ENCODE results near the gene VANGL1. TPM values are rescaled to one million over a fixed set of nuclear protein-coding genes. Genes with fewer than 3 reads are reported as not detected.

Gene VANGL1
- total RNA-seq, 2 experiments from 2014 or later: 1.1 to 1.8 TPM

DNA sequence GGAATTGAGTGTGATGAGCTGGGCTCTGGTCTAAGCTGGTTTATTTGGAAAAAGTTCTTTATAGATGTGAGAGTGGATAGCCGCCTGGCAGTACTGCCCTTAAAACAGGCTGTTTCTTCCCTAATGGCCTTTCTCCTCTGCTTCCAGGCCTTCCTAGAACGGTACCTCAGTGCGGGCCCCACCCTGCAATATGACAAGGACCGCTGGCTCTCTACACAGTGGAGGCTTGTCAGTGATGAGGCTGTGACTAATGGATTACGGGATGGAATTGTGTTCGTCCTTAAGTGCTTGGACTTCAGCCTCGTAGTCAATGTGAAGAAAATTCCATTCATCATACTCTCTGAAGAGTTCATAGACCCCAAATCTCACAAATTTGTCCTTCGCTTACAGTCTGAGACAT lies 49.2 kb downstream of the VANGL1 start:
- CTCF ChIA-PET: no interaction called here

DNA sequence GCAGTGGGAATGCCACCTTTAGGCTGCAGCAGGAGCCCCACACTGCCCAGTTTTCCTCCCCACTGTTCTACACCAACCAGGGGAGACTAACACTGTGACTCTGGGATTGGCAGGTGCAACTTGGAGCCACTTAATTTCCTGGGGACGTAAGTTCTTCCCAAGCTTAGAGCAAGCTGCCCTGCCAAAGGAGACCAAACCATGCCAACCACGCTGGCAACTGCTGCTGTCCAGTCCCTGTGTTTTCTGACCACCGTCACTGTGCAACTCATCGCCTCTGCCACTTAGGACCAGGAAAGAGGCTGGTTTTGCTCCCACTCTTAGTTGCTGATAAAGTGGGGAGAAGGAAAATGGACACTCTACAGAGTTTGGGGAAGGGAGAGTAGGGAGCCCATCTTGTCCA lies 50.5 kb downstream of the VANGL1 start:
- no peak overlapping the region for H3K27ac Mint-ChIP-seq
- no peaks in the 10 kb centered on the region for H3K4me1 ChIP-seq (ENCODE audit: insufficient read depth, low read length)
- H3K27ac ChIP-seq (ENCODE audit: low read depth in 1 of 2, low read length in 2 of 2): no peak overlapping the region
- ATAC-seq (ENCODE audit: poor library complexity) (no peak), DNase-seq (no peak)
- ChIA-PET POLR2A (no interaction called here), CTCF (no interaction called here)
- intact Hi-C loops (cut with DNase I, micrococcal nuclease): no loop called here
- H3K9me3 ChIP-seq (ENCODE audit: control insufficient read depth in 1 of 2, insufficient read depth in 1 of 2, low read length in 2 of 2): no peaks in the 10 kb centered on the region
- H3K4me3 ChIP-seq (ENCODE audit: low read length): no peak overlapping the region
- no peak overlapping the region for H3K4me3 Mint-ChIP-seq
- H3K27me3 Mint-ChIP-seq: no peaks in the 10 kb centered on the region
- TF ChIP-seq, protein P1, sequence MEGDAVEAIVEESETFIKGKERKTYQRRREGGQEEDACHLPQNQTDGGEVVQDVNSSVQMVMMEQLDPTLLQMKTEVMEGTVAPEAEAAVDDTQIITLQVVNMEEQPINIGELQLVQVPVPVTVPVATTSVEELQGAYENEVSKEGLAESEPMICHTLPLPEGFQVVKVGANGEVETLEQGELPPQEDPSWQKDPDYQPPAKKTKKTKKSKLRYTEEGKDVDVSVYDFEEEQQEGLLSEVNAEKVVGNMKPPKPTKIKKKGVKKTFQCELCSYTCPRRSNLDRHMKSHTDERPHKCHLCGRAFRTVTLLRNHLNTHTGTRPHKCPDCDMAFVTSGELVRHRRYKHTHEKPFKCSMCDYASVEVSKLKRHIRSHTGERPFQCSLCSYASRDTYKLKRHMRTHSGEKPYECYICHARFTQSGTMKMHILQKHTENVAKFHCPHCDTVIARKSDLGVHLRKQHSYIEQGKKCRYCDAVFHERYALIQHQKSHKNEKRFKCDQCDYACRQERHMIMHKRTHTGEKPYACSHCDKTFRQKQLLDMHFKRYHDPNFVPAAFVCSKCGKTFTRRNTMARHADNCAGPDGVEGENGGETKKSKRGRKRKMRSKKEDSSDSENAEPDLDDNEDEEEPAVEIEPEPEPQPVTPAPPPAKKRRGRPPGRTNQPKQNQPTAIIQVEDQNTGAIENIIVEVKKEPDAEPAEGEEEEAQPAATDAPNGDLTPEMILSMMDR (IDR thresholded peaks at IDR 0.05): no peak
- no peaks in the 10 kb centered on the region for H3K4me1 Mint-ChIP-seq (ENCODE audit: low read depth)
- H3K36me3 Mint-ChIP-seq (ENCODE audit: low read depth): peaks cover 4% of the 10 kb centered on the region
- no peaks in the 10 kb centered on the region for H3K36me3 ChIP-seq (ENCODE audit: insufficient read depth, low read length)
- H3K27me3 ChIP-seq (ENCODE audit: control insufficient read depth in 1 of 2, insufficient read depth in 2 of 2, low read length in 2 of 2): no peaks in the 10 kb centered on the region
- no peaks in the 10 kb centered on the region for H3K9me3 Mint-ChIP-seq

More for the DNA sequence above, 49.2 kb downstream of the VANGL1 start:
- H3K4me3 ChIP-seq (ENCODE audit: low read length): no peak overlapping the region
- DNase-seq: no peak
- Mint-ChIP-seq H3K36me3 (ENCODE audit: low read depth) (peaks cover 4% of the 10 kb centered on the region), H3K27me3 (no peaks in the 10 kb centered on the region), H3K27ac (no peak overlapping the region), H3K4me1 (ENCODE audit: low read depth) (no peaks in the 10 kb centered on the region), H3K9me3 (no peaks in the 10 kb centered on the region), H3K4me3 (no peak overlapping the region)
- H3K9me3 ChIP-seq (ENCODE audit: control insufficient read depth in 1 of 2, insufficient read depth in 1 of 2, low read length in 2 of 2): no peaks in the 10 kb centered on the region
- intact Hi-C loops (cut with DNase I, micrococcal nuclease): no loop called here
- ATAC-seq (ENCODE audit: poor library complexity): no peak
- TF ChIP-seq, protein P1 (IDR thresholded peaks at IDR 0.05): no peak
- no peaks in the 10 kb centered on the region for H3K27me3 ChIP-seq (ENCODE audit: control insufficient read depth in 1 of 2, insufficient read depth in 2 of 2, low read length in 2 of 2)
- no peaks in the 10 kb centered on the region for H3K36me3 ChIP-seq (ENCODE audit: insufficient read depth, low read length)
- H3K27ac ChIP-seq (ENCODE audit: low read depth in 1 of 2, low read length in 2 of 2): no peak overlapping the region
- no peaks in the 10 kb centered on the region for H3K4me1 ChIP-seq (ENCODE audit: insufficient read depth, low read length)
- POLR2A ChIA-PET: no interaction called here

DNA sequence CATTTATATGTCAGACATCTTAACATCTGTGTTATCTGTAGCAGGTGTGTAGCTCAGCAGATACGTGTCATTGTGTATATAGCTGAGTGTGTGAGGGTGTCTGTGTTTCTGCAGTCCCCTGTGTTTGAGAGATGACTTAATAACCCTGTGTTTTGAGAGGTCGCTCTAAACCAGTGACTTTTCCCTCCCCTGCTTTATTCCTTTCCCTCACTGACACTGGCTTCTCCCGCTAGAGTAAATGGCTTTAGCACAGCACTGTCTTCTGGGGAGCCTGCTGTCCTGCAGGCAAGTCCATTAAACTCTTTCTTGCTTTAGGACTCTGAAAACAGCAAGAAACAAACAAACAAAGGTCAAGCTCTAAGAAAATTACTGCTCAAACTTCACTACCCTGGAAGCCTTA lies 53.0 kb downstream of the VANGL1 start:
- CTCF ChIA-PET: no interaction called here
- TF ChIP-seq, protein P1 (IDR thresholded peaks at IDR 0.05): no peak
- no peak overlapping the region for H3K4me3 Mint-ChIP-seq

More for the DNA sequence above, 53.0 kb downstream of the VANGL1 start:
- Histone ChIP-seq H3K4me3 (ENCODE audit: low read length) (no peak overlapping the region), H3K4me1 (ENCODE audit: insufficient read depth, low read length) (no peaks in the 10 kb centered on the region), H3K27me3 (ENCODE audit: control insufficient read depth in 1 of 2, insufficient read depth in 2 of 2, low read length in 2 of 2) (peaks cover 0 to 5% of the 10 kb centered on the region in 2 experiments), H3K9me3 (ENCODE audit: control insufficient read depth in 1 of 2, insufficient read depth in 1 of 2, low read length in 2 of 2) (no peaks in the 10 kb centered on the region), H3K36me3 (ENCODE audit: insufficient read depth, low read length) (no peaks in the 10 kb centered on the region), H3K27ac (ENCODE audit: low read depth in 1 of 2, low read length in 2 of 2) (no peak overlapping the region)
- Mint-ChIP-seq H3K27me3 (no peaks in the 10 kb centered on the region), H3K36me3 (ENCODE audit: low read depth) (peaks cover 4% of the 10 kb centered on the region), H3K9me3 (no peaks in the 10 kb centered on the region), H3K4me1 (ENCODE audit: low read depth) (no peaks in the 10 kb centered on the region), H3K27ac (no peak overlapping the region)
- intact Hi-C loops (cut with DNase I, micrococcal nuclease): no loop called here
- ATAC-seq (ENCODE audit: poor library complexity) (no peak), DNase-seq (no peak)
- POLR2A ChIA-PET: no interaction called here

Measured in CD4-positive, alpha-beta T cell (primary cell).